ENCODE results near the gene ADRA2B. TPM values are rescaled to one million over a fixed set of nuclear protein-coding genes. Genes with fewer than 3 reads are reported as not detected.
A peak's percentile ranks its signal among the peaks of the same experiment; 100 is the strongest.

Gene ADRA2B
- total RNA-seq, 1 experiment from 2014 or later: 0.28 TPM

DNA sequence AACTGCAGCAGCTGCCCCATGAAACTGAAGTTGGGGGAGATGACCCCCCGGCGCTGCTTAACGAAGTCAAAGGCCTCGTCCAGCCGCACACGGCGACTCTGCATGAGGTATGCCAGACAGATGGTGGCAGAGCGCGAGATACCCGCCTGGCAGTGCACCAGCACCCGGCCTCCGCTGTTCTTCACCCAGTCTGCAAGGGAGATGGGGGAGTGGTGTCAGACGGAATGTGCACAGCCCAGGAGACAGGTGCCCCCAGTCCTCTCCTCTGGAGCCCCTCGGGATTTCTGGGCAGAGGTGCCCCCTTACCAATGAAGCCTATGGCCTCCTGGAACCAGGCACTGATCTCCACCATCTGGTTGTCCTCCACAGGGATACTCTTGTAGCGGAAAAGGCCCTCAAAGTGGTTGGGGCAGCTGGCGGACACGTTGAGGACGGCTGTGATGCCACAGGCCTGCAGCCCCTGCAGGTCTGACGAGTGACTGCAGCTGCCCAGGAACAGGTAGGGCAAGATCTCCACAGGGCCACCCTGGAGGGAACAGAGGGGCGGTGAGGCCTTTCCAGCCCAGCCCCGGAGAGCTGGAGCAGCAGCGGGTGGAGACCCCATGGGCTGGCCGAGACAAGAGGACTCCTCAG, 27.6 kb upstream of the ADRA2B start:
- no peaks in the 10 kb centered on the region for H3K27me3 ChIP-seq (ENCODE audit: control insufficient read depth, insufficient read depth, low read length)
- H3K27ac ChIP-seq (ENCODE audit: low read length): peak overlapping the region; percentile 48; the same call in 1 of the 2 replicates
- peaks cover 29% of the 10 kb centered on the region for H3K4me1 ChIP-seq (ENCODE audit: control insufficient read depth, insufficient read depth, low read length)
- H3K9me3 ChIP-seq (ENCODE audit: control insufficient read depth, insufficient read depth, low read depth, low read length): no peaks in the 10 kb centered on the region
- H3K36me3 ChIP-seq (ENCODE audit: control insufficient read depth, insufficient read depth, low read length): no peaks in the 10 kb centered on the region
- ChIA-PET POLR2A (no interaction called here), CTCF (interaction anchor here (1.1 kb wide), 1 partner anchor 152 kb away, joined by 3 read pairs; no protein-coding TSS in a partner anchor)
- intact Hi-C loops (cut with micrococcal nuclease; ENCODE audit: unreplicated experiment): no loop called here
- TSS peak; percentile 81 for BruUV-seq (replicated peaks)
- H3K4me3 ChIP-seq (ENCODE audit: low read depth in 2 of 2, low read length in 2 of 2): peak overlapping the region; percentile 46 to 55
- TF ChIP-seq, protein P1, sequence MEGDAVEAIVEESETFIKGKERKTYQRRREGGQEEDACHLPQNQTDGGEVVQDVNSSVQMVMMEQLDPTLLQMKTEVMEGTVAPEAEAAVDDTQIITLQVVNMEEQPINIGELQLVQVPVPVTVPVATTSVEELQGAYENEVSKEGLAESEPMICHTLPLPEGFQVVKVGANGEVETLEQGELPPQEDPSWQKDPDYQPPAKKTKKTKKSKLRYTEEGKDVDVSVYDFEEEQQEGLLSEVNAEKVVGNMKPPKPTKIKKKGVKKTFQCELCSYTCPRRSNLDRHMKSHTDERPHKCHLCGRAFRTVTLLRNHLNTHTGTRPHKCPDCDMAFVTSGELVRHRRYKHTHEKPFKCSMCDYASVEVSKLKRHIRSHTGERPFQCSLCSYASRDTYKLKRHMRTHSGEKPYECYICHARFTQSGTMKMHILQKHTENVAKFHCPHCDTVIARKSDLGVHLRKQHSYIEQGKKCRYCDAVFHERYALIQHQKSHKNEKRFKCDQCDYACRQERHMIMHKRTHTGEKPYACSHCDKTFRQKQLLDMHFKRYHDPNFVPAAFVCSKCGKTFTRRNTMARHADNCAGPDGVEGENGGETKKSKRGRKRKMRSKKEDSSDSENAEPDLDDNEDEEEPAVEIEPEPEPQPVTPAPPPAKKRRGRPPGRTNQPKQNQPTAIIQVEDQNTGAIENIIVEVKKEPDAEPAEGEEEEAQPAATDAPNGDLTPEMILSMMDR (IDR thresholded peaks at IDR 0.05): no peak
- TF ChIP-seq TCF7L2 (IDR thresholded peaks at IDR 0.05; ENCODE audit: low read depth, low read length): no peak
- TF ChIP-seq POLR2AphosphoS5 (IDR thresholded peaks at IDR 0.05; ENCODE audit: low read depth, low read length): no peak
- TF ChIP-seq SIN3A (IDR thresholded peaks at IDR 0.05; ENCODE audit: borderline replicate concordance, insufficient read depth, low read depth, low read length): no peak
- TF ChIP-seq, protein P2, sequence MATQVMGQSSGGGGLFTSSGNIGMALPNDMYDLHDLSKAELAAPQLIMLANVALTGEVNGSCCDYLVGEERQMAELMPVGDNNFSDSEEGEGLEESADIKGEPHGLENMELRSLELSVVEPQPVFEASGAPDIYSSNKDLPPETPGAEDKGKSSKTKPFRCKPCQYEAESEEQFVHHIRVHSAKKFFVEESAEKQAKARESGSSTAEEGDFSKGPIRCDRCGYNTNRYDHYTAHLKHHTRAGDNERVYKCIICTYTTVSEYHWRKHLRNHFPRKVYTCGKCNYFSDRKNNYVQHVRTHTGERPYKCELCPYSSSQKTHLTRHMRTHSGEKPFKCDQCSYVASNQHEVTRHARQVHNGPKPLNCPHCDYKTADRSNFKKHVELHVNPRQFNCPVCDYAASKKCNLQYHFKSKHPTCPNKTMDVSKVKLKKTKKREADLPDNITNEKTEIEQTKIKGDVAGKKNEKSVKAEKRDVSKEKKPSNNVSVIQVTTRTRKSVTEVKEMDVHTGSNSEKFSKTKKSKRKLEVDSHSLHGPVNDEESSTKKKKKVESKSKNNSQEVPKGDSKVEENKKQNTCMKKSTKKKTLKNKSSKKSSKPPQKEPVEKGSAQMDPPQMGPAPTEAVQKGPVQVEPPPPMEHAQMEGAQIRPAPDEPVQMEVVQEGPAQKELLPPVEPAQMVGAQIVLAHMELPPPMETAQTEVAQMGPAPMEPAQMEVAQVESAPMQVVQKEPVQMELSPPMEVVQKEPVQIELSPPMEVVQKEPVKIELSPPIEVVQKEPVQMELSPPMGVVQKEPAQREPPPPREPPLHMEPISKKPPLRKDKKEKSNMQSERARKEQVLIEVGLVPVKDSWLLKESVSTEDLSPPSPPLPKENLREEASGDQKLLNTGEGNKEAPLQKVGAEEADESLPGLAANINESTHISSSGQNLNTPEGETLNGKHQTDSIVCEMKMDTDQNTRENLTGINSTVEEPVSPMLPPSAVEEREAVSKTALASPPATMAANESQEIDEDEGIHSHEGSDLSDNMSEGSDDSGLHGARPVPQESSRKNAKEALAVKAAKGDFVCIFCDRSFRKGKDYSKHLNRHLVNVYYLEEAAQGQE (IDR thresholded peaks at IDR 0.05; ENCODE audit: insufficient read depth in 1 of 2, low read depth in 2 of 2, low read length in 1 of 2): no peak
- in situ Hi-C loops (cut with HindIII; ENCODE audit: low pct_unique_long_range_greater_than_20kb, low sequenced_read_pairs): no loop called here
- ATAC-seq (no peak), DNase-seq (ENCODE audit: low read depth, low spot score) (no peak)

DNA sequence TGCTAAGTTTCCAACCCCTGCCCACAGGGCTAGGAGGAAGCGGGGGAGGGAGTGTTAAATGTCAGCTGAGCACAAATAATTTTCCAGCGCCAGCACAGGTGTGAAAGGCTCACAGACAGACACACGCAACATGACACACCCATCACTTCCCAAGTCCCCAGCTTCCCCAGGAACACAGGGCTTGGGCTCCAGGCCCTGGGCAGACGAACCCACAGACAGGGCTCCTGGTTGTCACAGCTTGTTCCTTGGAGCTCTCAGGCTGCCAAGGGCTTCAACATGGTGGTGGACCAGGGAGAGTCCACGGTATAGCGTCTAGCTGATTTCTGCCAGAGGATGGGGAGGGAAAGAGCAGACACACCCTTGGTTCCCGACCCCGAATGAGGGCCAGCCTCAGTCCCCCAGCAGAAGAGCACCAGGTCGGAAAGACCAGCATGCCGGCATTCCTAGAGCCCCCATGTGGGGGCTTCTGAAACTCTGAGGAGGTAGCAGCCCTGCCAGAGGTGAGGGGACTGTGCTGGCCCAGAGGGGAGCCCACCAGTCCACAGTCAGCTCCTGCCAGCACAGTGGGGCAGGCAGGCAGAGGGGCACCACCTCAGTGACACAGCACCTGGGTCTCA, 27.0 kb upstream of the ADRA2B start:
- H3K36me3 ChIP-seq (ENCODE audit: control insufficient read depth, insufficient read depth, low read length): no peaks in the 10 kb centered on the region
- intact Hi-C loops (cut with micrococcal nuclease; ENCODE audit: unreplicated experiment) (no loop called here), in situ Hi-C loops (cut with HindIII; ENCODE audit: low pct_unique_long_range_greater_than_20kb, low sequenced_read_pairs) (no loop called here)
- H3K4me3 ChIP-seq (ENCODE audit: low read depth in 2 of 2, low read length in 2 of 2): peak overlapping the region in 1 of 2 experiments; percentile 46; a peak in 1 of 4 replicates
- H3K4me1 ChIP-seq (ENCODE audit: control insufficient read depth, insufficient read depth, low read length): peaks cover 28% of the 10 kb centered on the region
- CTCF ChIA-PET: interaction anchor here (0.6 to 1.1 kb wide), 2 partner anchors 11 to 151 kb away, joined by 3 read pairs; no protein-coding TSS in a partner anchor
- TF ChIP-seq SIN3A (IDR thresholded peaks at IDR 0.05; ENCODE audit: borderline replicate concordance, insufficient read depth, low read depth, low read length): no peak
- no peak for TF ChIP-seq POLR2AphosphoS5 (IDR thresholded peaks at IDR 0.05; ENCODE audit: low read depth, low read length)
- TF ChIP-seq, protein P1 (IDR thresholded peaks at IDR 0.05): no peak
- TF ChIP-seq, protein P2 (IDR thresholded peaks at IDR 0.05; ENCODE audit: insufficient read depth in 1 of 2, low read depth in 2 of 2, low read length in 1 of 2): no peak
- no peak for TF ChIP-seq TCF7L2 (IDR thresholded peaks at IDR 0.05; ENCODE audit: low read depth, low read length)
- H3K27ac ChIP-seq (ENCODE audit: low read length): no peak overlapping the region
- no peak for DNase-seq (ENCODE audit: low read depth, low spot score)
- H3K27me3 ChIP-seq (ENCODE audit: control insufficient read depth, insufficient read depth, low read length): no peaks in the 10 kb centered on the region
- no peak for ATAC-seq
- no TSS peak for BruUV-seq (replicated peaks)
- POLR2A ChIA-PET: no interaction called here
- H3K9me3 ChIP-seq (ENCODE audit: control insufficient read depth, insufficient read depth, low read depth, low read length): no peaks in the 10 kb centered on the region
